Measurements from ENCODE around the gene NBAS. TPM values are rescaled to one million over a fixed set of nuclear protein-coding genes. Genes with fewer than 3 reads are reported as not detected.

The NBAS gene
- total RNA-seq, 1 donor from 2014 or later, result 52.9 TPM

DNA sequence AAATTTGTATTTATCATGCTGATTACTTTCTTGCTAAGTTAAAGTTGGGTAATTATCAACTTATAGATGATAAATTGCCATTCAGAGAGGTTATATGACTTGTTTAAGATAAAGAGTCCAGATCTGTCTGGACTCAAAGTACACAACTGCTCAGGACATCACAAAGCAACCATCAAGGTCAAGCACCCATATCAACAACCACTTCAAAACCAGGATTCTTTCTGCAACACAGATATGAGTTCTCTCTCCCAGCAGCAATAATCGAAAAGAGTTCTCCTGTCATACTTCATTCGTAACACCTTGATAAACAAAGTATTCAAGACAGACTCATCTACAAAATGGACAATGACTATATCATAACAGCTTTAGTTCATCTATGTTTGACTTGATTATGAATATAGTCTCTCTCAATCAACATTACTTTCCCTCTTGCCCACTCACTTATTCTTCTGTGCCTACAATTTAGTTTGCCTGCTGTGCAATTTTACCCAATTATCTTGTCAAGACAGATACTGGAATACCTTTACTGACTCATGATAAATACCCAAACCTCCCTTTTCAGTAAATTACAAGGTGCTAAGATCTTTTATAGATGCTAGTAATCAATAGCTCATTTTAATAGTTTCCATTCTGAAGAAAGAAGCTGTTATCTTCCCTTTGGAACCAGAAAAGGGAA, 281.8 kb downstream of the NBAS start:
- H3K4me3 Mint-ChIP-seq, result no peak overlapping the region
- DNase-seq (ENCODE audit: low spot score in 2 of 2, unreplicated experiment in 2 of 2), result no peak
- H3K9me3 Mint-ChIP-seq, result no peaks in the 10 kb centered on the region

DNA sequence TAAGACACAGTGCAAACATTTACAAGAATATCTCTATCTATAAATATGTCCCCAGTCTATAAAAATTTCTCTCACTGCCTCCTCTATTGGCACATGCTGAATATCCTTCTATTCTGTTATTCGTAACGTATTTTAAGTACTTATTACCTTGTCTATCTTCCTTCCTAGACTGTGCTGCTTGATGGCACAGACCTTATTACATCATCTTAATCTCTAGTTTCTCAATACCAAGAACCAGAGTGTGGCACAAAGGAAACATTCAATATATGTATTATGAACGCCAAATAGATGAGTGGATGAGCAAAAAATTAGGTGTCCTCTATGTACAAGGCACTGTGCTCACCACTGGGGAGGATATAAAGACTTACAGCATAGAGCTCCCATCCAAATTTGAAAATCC, 282.8 kb downstream of the NBAS start:
- Mint-ChIP-seq H3K27ac (no peak overlapping the region), H3K4me3 (no peak overlapping the region), H3K9me3 (no peaks in the 10 kb centered on the region), H3K4me1 (peaks cover 20% of the 10 kb centered on the region), H3K36me3 (peaks cover 19% of the 10 kb centered on the region), H3K27me3 (ENCODE audit: low read depth) (no peaks in the 10 kb centered on the region)
- TF ChIP-seq, protein P1, sequence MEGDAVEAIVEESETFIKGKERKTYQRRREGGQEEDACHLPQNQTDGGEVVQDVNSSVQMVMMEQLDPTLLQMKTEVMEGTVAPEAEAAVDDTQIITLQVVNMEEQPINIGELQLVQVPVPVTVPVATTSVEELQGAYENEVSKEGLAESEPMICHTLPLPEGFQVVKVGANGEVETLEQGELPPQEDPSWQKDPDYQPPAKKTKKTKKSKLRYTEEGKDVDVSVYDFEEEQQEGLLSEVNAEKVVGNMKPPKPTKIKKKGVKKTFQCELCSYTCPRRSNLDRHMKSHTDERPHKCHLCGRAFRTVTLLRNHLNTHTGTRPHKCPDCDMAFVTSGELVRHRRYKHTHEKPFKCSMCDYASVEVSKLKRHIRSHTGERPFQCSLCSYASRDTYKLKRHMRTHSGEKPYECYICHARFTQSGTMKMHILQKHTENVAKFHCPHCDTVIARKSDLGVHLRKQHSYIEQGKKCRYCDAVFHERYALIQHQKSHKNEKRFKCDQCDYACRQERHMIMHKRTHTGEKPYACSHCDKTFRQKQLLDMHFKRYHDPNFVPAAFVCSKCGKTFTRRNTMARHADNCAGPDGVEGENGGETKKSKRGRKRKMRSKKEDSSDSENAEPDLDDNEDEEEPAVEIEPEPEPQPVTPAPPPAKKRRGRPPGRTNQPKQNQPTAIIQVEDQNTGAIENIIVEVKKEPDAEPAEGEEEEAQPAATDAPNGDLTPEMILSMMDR (IDR thresholded peaks at IDR 0.05; ENCODE audit: unreplicated experiment), result no peak
- no peak for DNase-seq (ENCODE audit: low spot score in 2 of 2, unreplicated experiment in 2 of 2)

More for the DNA sequence above, 281.8 kb downstream of the NBAS start:
- TF ChIP-seq, protein P1 (IDR thresholded peaks at IDR 0.05; ENCODE audit: unreplicated experiment), result no peak
- Mint-ChIP-seq H3K27ac (peak overlapping the region; percentile 14), H3K36me3 (peaks cover 18% of the 10 kb centered on the region), H3K4me1 (peaks cover 20% of the 10 kb centered on the region), H3K27me3 (ENCODE audit: low read depth) (no peaks in the 10 kb centered on the region)

DNA sequence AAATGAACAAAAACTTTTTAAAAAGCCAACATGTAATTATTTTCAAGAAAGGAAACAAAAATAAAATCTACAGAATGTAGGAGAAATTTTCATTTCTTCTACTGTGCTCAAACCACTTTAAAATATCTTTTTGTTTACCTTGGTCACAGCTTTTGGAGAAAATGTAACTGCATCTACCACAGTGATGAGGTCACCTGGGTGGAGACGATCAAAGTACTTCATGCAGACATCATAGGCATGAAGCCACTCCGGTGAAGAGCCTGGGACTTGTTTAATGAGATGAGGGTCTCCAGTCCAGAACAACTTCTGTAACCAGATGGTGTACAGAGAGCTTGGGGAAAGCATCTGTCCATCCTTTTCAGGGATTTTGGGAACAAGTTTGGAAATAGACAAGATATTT, 285.8 kb downstream of the NBAS start:
- Mint-ChIP-seq H3K27ac (no peak overlapping the region), H3K4me3 (no peak overlapping the region), H3K36me3 (peaks cover 10% of the 10 kb centered on the region), H3K9me3 (no peaks in the 10 kb centered on the region), H3K4me1 (peaks cover 22% of the 10 kb centered on the region), H3K27me3 (ENCODE audit: low read depth) (no peaks in the 10 kb centered on the region)
- DNase-seq (ENCODE audit: low spot score in 2 of 2, unreplicated experiment in 2 of 2), result no peak
- TF ChIP-seq, protein P1 (IDR thresholded peaks at IDR 0.05; ENCODE audit: unreplicated experiment), result no peak

DNA sequence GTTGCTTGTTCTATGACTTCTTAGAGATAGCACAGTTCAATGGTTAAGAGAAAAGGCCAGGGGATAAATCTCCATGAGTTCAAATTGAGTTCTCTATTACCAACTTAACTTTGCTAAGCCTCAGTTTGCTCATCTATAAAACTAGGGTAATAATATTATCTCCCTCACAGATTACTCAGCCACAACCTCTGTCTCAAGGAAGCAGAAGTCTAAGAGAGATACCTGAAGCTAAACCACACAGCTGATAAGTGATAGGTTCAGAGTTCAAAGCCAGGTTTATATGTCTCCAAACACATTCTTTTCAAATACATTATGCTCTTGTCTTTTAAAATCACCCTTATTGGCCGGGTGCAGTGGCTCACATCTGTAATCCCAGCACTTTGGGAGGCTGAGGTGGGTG, 287.7 kb downstream of the NBAS start:
- peaks cover 12% of the 10 kb centered on the region for H3K36me3 Mint-ChIP-seq

DNA sequence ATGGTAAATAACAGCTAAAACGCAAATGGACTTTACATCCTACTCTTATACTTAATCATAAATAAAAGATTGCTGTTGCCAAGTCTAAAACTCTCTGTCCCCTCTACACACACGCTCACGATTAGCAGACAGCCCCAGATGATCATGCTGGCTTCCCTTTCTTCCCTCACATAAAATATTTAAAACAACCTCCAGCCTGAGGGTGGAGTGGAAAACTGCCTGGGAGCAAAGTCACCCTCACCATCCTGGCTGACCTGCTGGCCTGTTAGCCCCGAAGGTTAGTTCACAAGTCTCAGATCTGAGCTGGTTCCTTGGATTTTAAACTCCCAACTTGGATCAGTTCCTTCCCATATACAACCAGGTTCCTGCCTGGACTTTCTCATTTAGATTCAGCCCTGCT, 288.2 kb downstream of the NBAS start:
- Mint-ChIP-seq H3K27ac (no peak overlapping the region), H3K36me3 (peaks cover 16% of the 10 kb centered on the region), H3K9me3 (no peaks in the 10 kb centered on the region), H3K4me3 (no peak overlapping the region), H3K4me1 (peaks cover 8% of the 10 kb centered on the region), H3K27me3 (ENCODE audit: low read depth) (no peaks in the 10 kb centered on the region)
- no peak for DNase-seq (ENCODE audit: low spot score in 2 of 2, unreplicated experiment in 2 of 2)
- TF ChIP-seq, protein P1 (IDR thresholded peaks at IDR 0.05; ENCODE audit: unreplicated experiment), result no peak

More for the DNA sequence above, 287.7 kb downstream of the NBAS start:
- Mint-ChIP-seq H3K27ac (no peak overlapping the region), H3K27me3 (ENCODE audit: low read depth) (no peaks in the 10 kb centered on the region), H3K4me1 (peaks cover 10% of the 10 kb centered on the region), H3K4me3 (no peak overlapping the region), H3K9me3 (no peaks in the 10 kb centered on the region)
- DNase-seq (ENCODE audit: low spot score in 2 of 2, unreplicated experiment in 2 of 2), result no peak
- TF ChIP-seq, protein P1 (IDR thresholded peaks at IDR 0.05; ENCODE audit: unreplicated experiment), result no peak

Measured in mesothelial cell of epicardium (in vitro differentiated cells).